Smooth muscle cell (in vitro differentiated cells): Measurements from ENCODE around the gene GANC. TPM values are rescaled to one million over a fixed set of nuclear protein-coding genes. Genes with fewer than 3 reads are reported as not detected.

Experiments
- DNase-seq: peaks from one replicate; lab custom pipeline; 2025; ENCODE audit not compliant: unreplicated experiment; lab: John Stamatoyannopoulos, UW
- H2AFZ ChIP-seq: fragments of 200-600 bp; sonication (generic); 2 replicates; pipeline ENCODE4 v1.6.0; 2016; ENCODE audit warnings: antibody characterized with exemption, low read depth, mild to moderate bottlenecking
- H3F3A ChIP-seq: fragments of 200-600 bp; sonication (generic); 2 replicates; pipeline ENCODE4 v1.6.0; 2017; ENCODE audit warnings: antibody characterized with exemption, low read depth
- H3K27ac ChIP-seq: fragments of 200-600 bp; sonication (generic); 2 replicates; pipeline ENCODE4 v1.5.1; 2016; ENCODE audit warnings: low read depth, mild to moderate bottlenecking
- H3K27me3 ChIP-seq: fragments of 200-600 bp; sonication (generic); 2 replicates; pipeline ENCODE4 v1.6.1; 2016; ENCODE audit warnings: low read depth, mild to moderate bottlenecking
- H3K36me3 ChIP-seq: fragments of 200-600 bp; sonication (generic); 2 replicates; pipeline ENCODE4 v1.5.1; 2016; ENCODE audit warnings: low read depth
- H3K4me1 ChIP-seq: fragments of 200-600 bp; sonication (generic); 2 replicates; pipeline ENCODE4 v1.5.1; 2016; ENCODE audit warnings: low read depth
- H3K4me2 ChIP-seq: fragments of 200-600 bp; sonication (generic); 2 replicates; pipeline ENCODE4 v1.6.0; 2016; ENCODE audit warnings: mild to moderate bottlenecking
- H3K4me3 ChIP-seq: fragments of 200-600 bp; sonication (generic); 2 replicates; pipeline ENCODE4 v1.5.1; 2016; ENCODE audit warnings: mild to moderate bottlenecking
- H3K79me2 ChIP-seq: fragments of 200-600 bp; sonication (generic); 2 replicates; pipeline ENCODE4 v1.6.0; 2016; ENCODE audit warnings: low read depth, mild to moderate bottlenecking
- H3K9ac ChIP-seq: fragments of 200-600 bp; sonication (generic); 2 replicates; pipeline ENCODE4 v1.6.0; 2016; ENCODE audit warnings: low read depth
- H3K9me3 ChIP-seq: fragments of 200-600 bp; sonication (generic); replicated peaks from 2 replicates; pipeline ENCODE4 v1.5.1; 2016; ENCODE audit warnings: low read depth
- H4K20me1 ChIP-seq: fragments of 200-600 bp; sonication (generic); 2 replicates; pipeline ENCODE4 v1.6.0; 2016; ENCODE audit warnings: low read depth
- CTCF ChIP-seq: fragments of 200-600 bp; sonication (generic); IDR thresholded peaks from 2 replicates; pipeline ENCODE4 v1.5.1; 2017; ENCODE audit warnings: borderline replicate concordance, mild to moderate bottlenecking, antibody characterized with exemption; ENCODE audit not compliant: insufficient read depth, poor library complexity, severe bottlenecking
- WGBS: methylation state at CpG from one replicate; pipeline ENCODE4 v1.1.7; 2016; ENCODE audit warnings: low lambda C conversion rate; 5-methylcytosine and 5-hydroxymethylcytosine counted together
- polyA plus RNA-seq: library from polyadenylated mRNA; unstranded; fragments of >200 nt; fragmentation: Nextera tagmentation; extraction: Ambion mirVana; gene quantifications from 2 replicates; pipeline ENCODE4 v1.2.1, GENCODE V29; 2016
- total RNA-seq: library from RNA; depleted of rRNA; stranded (reverse); fragments of >200 nt; gene quantifications from 2 replicates; pipeline ENCODE4 v1.2.3, GENCODE V29; 2014

Gene GANC
- total and polyA plus RNA-seq, 2 experiments from 2014 or later, result 12.6 to 13.1 TPM

- Histone ChIP-seq H3K36me3 (no peaks in the 10 kb centered on the region), H2AFZ (no peak overlapping the region), H3K4me2 (no peak overlapping the region), H3F3A (no peaks in the 10 kb centered on the region), H3K4me1 (no peaks in the 10 kb centered on the region), H4K20me1 (no peaks in the 10 kb centered on the region), H3K4me3 (no peak overlapping the region), H3K9ac (no peak overlapping the region), H3K27me3 (no peaks in the 10 kb centered on the region), H3K9me3 (no peaks in the 10 kb centered on the region), H3K27ac (no peak overlapping the region), H3K79me2 (no peaks in the 10 kb centered on the region)
- DNase-seq, result no peak
- no peak for TF ChIP-seq CTCF
- WGBS, result 92% methylated on average over 11 of the region's 11 CpGs
Measured at GRCh38 chr15:42392309-42393024, 119.5 kb downstream of the GANC start.

GRCh38 chr15:42394106-42394505, 121.1 kb downstream of the GANC start:
- Histone ChIP-seq H2AFZ (no peak overlapping the region), H3K9ac (no peak overlapping the region), H3K79me2 (no peaks in the 10 kb centered on the region), H3K4me1 (no peaks in the 10 kb centered on the region), H3K27me3 (no peaks in the 10 kb centered on the region), H3K27ac (no peak overlapping the region), H3K4me2 (no peak overlapping the region), H3K4me3 (no peak overlapping the region), H3F3A (no peaks in the 10 kb centered on the region), H3K9me3 (no peaks in the 10 kb centered on the region), H4K20me1 (no peaks in the 10 kb centered on the region), H3K36me3 (no peaks in the 10 kb centered on the region)
- DNase-seq, result no peak
- TF ChIP-seq CTCF, result no peak
- 88% methylated on average over 13 of the region's 13 CpGs for WGBS

- H3K9me3 ChIP-seq, result no peaks in the 10 kb centered on the region
- no peaks in the 10 kb centered on the region for H4K20me1 ChIP-seq
- no peaks in the 10 kb centered on the region for H3K36me3 ChIP-seq
- H3F3A ChIP-seq, result no peaks in the 10 kb centered on the region
- no peak for DNase-seq
- no peaks in the 10 kb centered on the region for H3K27me3 ChIP-seq
- no peak overlapping the region for H3K27ac ChIP-seq
- no peak overlapping the region for H3K4me2 ChIP-seq
- no peak overlapping the region for H3K9ac ChIP-seq
- TF ChIP-seq CTCF, result no peak
- H2AFZ ChIP-seq, result no peak overlapping the region
- H3K4me1 ChIP-seq, result no peaks in the 10 kb centered on the region
- WGBS, result 89% methylated on average over 1 of the region's 1 CpG
- no peaks in the 10 kb centered on the region for H3K79me2 ChIP-seq
- no peak overlapping the region for H3K4me3 ChIP-seq
Measured at GRCh38 chr15:42395838-42396237, 122.8 kb downstream of the GANC start.
